OCI-LY1 (cell line): ENCODE results near the gene LRRN1.

Experiments used
- EZH2 ChIP-seq: fragments of 200-600 bp; sonication (generic), shearing (Covaris generic); IDR thresholded peaks from 2 replicates; pipeline ENCODE4 v1.8.0; 2017; ENCODE audit warnings: borderline replicate concordance, mixed run types, mild to moderate bottlenecking, antibody characterized with exemption, low read length, moderate library complexity, mixed read lengths
- TF ChIP-seq, protein P1 (sequence below): fragments of 200-600 bp; sonication (generic), shearing (Covaris generic); IDR thresholded peaks from 2 replicates; pipeline ENCODE4 v1.5.1; 2017; ENCODE audit warnings: mild to moderate bottlenecking, antibody characterized with exemption, low read length, moderate library complexity, mixed read lengths

DNA sequence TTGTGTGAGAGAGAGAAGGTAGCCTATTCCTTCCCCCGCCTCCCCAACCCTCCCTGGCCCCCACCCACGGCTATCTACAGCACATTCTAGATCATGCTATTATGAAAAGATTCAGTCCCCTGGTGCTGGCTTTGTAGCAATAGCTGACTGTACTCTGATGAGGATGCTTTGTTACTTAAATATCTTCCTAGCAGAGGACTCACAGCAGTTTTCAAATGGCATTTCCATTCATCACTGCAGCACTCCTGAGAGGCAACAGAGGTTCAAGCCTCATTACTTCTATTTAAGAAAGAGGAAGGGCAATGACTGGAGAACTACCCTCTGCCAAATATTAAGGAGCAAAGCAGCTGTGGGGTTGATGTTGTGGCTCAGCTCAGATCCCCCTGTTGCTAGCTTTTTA, 61.0 kb downstream of the LRRN1 start:
- TF ChIP-seq, protein P1, sequence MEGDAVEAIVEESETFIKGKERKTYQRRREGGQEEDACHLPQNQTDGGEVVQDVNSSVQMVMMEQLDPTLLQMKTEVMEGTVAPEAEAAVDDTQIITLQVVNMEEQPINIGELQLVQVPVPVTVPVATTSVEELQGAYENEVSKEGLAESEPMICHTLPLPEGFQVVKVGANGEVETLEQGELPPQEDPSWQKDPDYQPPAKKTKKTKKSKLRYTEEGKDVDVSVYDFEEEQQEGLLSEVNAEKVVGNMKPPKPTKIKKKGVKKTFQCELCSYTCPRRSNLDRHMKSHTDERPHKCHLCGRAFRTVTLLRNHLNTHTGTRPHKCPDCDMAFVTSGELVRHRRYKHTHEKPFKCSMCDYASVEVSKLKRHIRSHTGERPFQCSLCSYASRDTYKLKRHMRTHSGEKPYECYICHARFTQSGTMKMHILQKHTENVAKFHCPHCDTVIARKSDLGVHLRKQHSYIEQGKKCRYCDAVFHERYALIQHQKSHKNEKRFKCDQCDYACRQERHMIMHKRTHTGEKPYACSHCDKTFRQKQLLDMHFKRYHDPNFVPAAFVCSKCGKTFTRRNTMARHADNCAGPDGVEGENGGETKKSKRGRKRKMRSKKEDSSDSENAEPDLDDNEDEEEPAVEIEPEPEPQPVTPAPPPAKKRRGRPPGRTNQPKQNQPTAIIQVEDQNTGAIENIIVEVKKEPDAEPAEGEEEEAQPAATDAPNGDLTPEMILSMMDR = no peak
- TF ChIP-seq EZH2 = no peak
